Posterior cingulate gyrus (tissue), 11 donors: ENCODE results near the gene INO80C.

Experiments
- DNase-seq, 10 donors: peaks; one replicate each; pipeline versions ENCODE4 v3.0.0 to v3.0.0-alpha.2; 2020 to 2021; ENCODE audit warnings: mixed read lengths in 3 of 10
- intact Hi-C: fragments of 100-400 bp; cut with DNase I; formaldehyde crosslinking; loops from one replicate; pipeline ENCODE4 v1.15.1; 2023

INO80C gene

DNA sequence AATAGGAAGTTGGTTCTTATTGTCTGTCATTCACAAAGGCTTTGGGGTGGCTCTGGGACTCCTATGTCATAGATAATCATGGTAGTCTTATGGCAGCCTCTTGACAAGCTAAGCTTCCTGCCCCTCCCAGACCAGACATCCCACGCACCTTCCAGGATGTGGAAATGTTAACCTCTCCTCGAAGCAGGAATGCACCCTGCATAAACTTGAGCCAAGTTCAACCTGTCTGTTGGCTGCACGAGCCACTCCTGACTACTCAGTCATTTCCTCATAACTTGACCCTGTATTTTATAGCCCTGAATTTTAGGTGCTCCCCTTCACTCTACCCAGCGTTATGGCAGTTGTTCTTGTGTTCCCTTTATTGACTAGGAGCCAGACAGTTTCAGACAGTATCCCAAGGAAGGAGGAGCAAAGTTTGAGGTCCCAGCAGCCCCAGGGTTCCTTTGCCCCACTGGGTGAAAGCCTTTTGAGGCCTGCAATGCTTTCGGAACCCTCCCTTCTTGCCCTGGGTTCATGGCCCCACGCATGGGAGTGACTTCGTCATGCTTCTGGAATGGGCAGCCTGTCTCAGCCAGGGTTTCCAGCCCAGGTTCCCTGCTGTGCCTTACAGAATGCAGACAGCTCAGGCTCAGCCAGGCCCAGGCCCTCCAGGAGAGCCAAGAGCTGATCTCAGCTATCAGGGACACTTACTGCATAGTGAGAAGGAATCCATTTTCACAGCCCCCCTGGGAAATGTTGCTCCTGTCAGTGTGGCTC, 15.6 kb upstream of the INO80C start:
- intact Hi-C loops, result no loop called here
- peak in 2 of 10 donors; percentile 17 to 78 for DNase-seq

- no peak for DNase-seq
- intact Hi-C loops, result no loop called here
Measured at GRCh38 chr18:35512761-35513160, 15.0 kb upstream of the INO80C start.

DNA sequence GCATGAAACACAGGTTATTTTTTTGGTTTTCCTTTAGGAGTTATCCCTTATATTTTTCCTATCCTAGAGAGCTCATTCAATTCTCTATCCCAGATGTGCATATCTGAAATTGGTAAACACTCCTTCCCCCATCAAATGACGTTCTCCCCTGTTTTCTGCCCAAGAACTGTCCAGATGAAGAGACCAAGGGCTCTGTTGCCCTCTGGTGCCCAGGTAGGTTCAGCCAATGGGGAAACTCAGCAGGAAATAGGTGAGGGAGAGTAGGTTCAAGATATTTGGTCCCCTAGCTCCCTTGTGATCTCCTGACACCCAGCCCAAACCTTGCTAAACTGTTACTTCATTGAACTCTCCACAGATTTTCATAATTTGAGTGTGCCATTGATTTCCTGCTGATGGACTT, 14.1 kb upstream of the INO80C start:
- intact Hi-C loops, result no loop called here

DNA sequence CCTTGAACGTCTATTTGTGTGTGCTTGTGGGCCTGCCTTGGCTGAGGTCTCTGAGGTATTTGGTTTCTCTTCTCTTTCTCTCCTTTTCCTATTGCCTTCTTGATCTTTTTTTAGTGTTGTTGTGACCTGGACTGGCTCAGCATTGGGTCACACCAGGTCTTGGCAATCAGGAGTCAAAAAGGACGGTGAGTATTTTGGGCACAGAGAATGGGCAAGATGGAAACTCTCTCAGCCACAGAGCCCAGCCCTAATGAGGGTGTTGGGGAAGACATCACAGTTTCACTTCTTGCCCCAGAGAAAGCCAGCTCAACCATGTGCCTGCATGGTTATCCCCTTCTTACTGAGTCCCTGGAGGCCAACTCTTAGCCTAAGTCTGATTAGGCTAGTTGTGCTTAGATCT, 13.7 kb upstream of the INO80C start:
- intact Hi-C loops, result no loop called here

More for the DNA sequence above, 14.1 kb upstream of the INO80C start:
- no peak for DNase-seq

DNA sequence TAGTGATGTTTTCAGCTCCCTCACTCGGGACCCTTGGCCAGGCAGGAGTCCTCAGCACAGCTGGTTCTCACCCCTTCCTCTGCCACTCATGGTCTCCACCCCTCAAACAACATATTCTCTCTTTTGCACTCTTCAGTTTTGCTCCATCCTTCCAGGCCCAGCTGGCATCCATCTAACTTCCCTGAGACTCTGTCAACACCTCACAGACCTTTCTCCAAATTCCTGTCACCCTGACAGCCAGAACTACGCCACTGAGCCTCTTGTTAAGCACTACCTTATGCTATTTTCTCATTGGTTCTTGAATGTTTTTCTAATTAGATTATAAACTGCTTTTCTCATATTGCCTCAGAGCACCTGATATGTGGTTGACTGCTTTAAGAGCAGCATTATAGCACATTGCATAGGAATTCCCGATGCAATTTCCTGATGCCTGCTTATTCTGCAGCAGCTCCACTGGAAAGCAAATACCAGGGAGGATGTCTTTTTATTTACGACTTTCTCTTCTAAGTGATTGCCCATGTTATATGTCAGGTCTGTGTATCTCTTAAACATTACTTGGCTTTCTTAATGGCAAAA, 12.4 kb upstream of the INO80C start:
- intact Hi-C loops, result no loop called here
- DNase-seq, result peak in 1 of 10 donors; percentile 2

More for the DNA sequence above, 13.7 kb upstream of the INO80C start:
- no peak for DNase-seq

DNA sequence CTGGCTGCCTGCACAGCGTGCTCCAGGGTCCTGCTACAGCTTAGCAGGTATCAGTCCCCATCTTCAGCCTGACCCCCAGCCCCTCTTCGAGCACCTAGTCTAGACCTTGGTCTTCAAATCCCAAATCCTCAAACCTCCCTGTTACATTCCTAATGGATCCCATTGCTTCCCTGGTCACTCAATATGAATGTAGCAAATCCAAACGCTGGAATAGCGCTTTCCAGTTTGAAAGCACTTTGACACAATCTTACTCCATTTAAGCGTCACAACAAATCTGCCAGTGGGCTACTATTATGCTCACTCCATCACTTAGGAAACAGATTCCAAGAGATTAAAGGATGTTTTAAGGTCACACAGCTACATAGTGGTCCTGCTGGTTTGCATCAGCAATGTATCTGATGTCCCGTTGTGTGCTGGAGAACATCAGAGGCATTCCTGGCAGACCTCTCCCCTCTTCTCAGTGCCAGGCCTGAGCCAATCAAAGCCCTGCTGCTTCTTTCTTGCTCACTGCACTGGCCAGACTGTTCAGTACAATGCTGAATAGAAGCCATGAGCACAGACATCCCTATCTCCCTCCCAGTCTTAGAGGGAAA, 11.1 kb upstream of the INO80C start:
- intact Hi-C loops, result no loop called here
- no peak for DNase-seq

GRCh38 chr18:35508030-35508429, 10.3 kb upstream of the INO80C start:
- no peak for DNase-seq
- intact Hi-C loops, result no loop called here

DNA sequence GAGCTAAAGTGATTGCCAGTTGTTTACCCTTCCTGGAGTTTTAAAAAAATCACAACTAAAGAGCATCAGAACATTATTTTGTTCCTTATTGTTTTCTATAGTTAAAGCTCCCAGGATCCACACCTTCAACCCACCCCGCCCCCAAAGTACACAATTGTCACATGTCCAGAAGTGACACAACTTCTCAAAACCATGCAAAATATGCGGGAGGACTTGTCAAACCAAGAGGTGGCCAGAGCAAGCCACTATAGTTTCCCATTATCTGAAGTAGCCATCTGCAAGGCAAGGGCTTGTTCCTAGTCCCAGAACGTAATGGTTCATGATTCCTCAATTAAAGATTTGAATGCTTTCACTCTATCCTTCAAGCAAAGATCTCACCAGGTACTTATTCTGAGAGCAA, 9.9 kb upstream of the INO80C start:
- DNase-seq, result no peak
- intact Hi-C loops, result no loop called here

GRCh38 chr18:35507192-35507591, 9.4 kb upstream of the INO80C start:
- no peak for DNase-seq
- intact Hi-C loops, result no loop called here

DNA sequence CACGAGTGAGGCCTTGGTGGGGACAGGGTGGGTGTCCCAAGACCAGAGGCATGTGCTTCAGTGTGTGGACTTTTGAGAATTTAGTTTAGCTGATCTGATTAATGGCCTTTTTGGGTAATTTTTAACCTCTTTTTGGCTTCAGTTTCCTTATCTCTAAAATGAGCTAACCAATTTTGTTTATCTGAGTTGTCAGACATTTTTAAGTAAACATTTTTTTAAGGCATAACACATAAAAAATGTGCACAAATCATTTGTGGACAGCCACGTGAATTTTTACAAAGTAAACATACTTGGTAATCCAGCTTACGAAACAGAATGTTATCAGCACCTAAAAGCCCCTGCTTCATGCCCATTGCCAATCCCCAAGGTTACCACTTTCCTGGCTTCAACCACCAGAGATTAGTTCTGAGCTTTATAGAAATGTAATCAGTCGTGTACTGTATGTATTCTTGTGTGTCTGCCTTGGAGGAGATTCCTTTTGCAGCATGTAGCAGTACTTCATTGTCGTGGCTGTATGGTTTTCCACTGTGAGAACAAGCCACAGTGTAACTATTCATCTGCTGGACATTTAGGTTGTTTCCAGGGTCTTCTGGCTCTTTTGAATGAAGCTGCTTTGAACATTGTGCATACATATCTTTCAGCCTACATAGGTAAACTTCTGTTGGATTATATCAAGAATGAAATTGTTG, 8.4 kb upstream of the INO80C start:
- no peak for DNase-seq
- intact Hi-C loops, result no loop called here

- no peak for DNase-seq
- intact Hi-C loops, result no loop called here
Measured at GRCh38 chr18:35504996-35505395, 7.2 kb upstream of the INO80C start.

DNA sequence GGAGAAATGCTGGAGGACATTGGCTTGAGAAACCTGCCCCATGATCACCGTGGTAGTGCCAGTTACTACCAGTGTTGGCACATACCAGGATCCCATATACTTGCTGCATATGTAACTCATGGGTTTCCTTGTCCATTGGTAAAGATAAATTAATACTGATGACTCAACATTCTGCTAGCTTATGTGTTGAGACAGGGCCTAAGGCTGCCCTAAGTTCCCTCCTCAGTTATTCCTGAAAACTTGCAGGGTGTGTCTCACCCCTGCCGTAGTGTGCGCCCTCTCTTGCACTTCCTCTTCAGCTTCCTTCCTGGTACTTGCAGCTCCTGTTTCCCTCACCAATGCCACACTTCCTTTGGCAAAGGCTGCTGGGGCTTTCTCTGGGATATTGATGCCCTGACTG, 4.3 kb upstream of the INO80C start:
- DNase-seq, result no peak
- intact Hi-C loops, result no loop called here

DNA sequence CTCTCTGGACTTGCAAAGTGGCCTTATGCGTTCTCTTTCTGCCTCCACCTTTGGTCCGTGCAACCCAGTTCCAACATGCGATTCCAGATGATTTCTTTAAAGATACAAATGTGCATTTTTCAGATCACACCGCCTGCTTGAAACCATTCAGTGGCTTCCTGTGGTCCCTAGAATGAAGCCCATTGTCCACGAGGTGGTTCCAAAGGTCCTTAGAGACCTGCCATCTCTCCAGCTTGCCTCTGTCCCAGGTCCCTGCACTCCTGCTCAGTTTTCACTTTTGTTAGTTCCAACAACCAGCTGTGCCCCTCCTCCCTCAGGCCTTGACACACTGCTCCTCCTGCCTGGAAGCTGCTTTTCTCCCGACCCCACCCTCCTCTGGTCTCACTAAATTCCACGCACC, 3.6 kb upstream of the INO80C start:
- no peak for DNase-seq
- intact Hi-C loops, result no loop called here

- DNase-seq, result no peak
- intact Hi-C loops, result no loop called here
Measured at GRCh38 chr18:35500113-35500512, 2.4 kb upstream of the INO80C start.

GRCh38 chr18:35497027-35497369, 762 bp downstream of the INO80C start:
- DNase-seq, result no peak
- intact Hi-C loops, result loop anchor here (5.0 kb wide), 3 partner anchors 85 to 630 kb away; partner anchors contain the start of genes ELP2, GALNT1 and SLC39A6

GRCh38 chr18:35495536-35496314, 2.0 kb downstream of the INO80C start:
- no peak for DNase-seq
- intact Hi-C loops, result loop anchor here (5.0 kb wide), 3 partner anchors 87 to 632 kb away; partner anchors contain the start of genes ELP2, GALNT1 and SLC39A6

GRCh38 chr18:35494251-35495220, 3.2 kb downstream of the INO80C start:
- intact Hi-C loops, result loop anchor here (5.0 kb wide), 3 partner anchors 87 to 633 kb away; partner anchors contain the start of genes ELP2, GALNT1 and SLC39A6

DNA sequence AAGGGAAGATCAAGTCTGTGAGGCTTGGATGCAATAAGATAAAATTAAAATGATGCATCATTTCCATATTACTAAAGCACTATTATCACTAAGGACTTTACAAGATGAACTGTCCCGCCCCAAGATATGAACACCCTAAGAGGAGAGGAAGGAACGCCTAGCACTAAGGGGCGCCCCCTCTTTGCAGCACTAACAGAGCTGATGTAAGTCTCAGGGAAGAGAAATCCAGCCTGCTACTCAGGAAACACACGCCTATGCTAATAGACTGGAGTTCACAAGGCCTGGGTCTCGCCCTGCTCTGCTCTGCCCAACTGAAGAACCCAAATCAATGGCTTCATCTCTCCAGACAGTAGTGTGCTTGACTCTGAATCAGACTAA, 6.1 kb downstream of the INO80C start:
- intact Hi-C loops, result no loop called here
- DNase-seq, result no peak

More at GRCh38 chr18:35494251-35495220, 3.2 kb downstream of the INO80C start:
- no peak for DNase-seq
